HEK293 (cell line): ENCODE results near the gene DLEC1.

Experiments
- CTCF ChIP-seq: fragments of 450-650 bp; formaldehyde crosslinking; IDR thresholded peaks from 2 replicates; pipeline ENCODE4 v1.5.1; 2016; ENCODE audit warnings: missing biosample characterization, missing genetic modification characterization
- PATZ1 ChIP-seq: fragments of 450-650 bp; formaldehyde crosslinking; IDR thresholded peaks from 2 replicates; pipeline ENCODE4 v1.5.1; 2016; ENCODE audit warnings: missing biosample characterization, missing genetic modification characterization
- PRDM10 ChIP-seq: fragments of 450-650 bp; formaldehyde crosslinking; IDR thresholded peaks from 2 replicates; pipeline ENCODE4 v1.5.1; 2016; ENCODE audit warnings: missing biosample characterization, missing genetic modification characterization
- ZBTB10 ChIP-seq: fragments of 450-650 bp; formaldehyde crosslinking; IDR thresholded peaks from 2 replicates; pipeline ENCODE4 v1.5.1; 2016; ENCODE audit warnings: missing biosample characterization, missing genetic modification characterization
- ZNF274 ChIP-seq, 2 experiments: fragments of 200-500 bp in 1 of 2; fragments of 450-650 bp in 1 of 2; sonication (Bioruptor generic) in 1 of 2; formaldehyde crosslinking in 1 of 2; IDR thresholded peaks; 2 replicates each; pipeline versions ENCODE4 v1.5.1 to v1.6.1; 2014 to 2016; ENCODE audit warnings: borderline replicate concordance in 1 of 2, inconsistent platforms in 1 of 2, low read length in 1 of 2, missing biosample characterization in 1 of 2, missing genetic modification characterization in 1 of 2
- ZNF571 ChIP-seq: fragments of 450-650 bp; formaldehyde crosslinking; IDR thresholded peaks from 2 replicates; pipeline ENCODE4 v1.5.0; 2017; ENCODE audit warnings: missing biosample characterization, missing genetic modification characterization
- ZNF585B ChIP-seq: fragments of 450-650 bp; formaldehyde crosslinking; IDR thresholded peaks from 2 replicates; pipeline ENCODE4 v1.5.1; 2016; ENCODE audit warnings: missing biosample characterization, missing genetic modification characterization
- ZNF768 ChIP-seq: fragments of 450-650 bp; formaldehyde crosslinking; IDR thresholded peaks from 2 replicates; pipeline ENCODE4 v1.5.1; 2018; ENCODE audit warnings: missing biosample characterization, mild to moderate bottlenecking, missing genetic modification characterization

GRCh38 chr3:38139652-38140051, 100.6 kb downstream of the DLEC1 start:
- no peak for TF ChIP-seq ZNF585B (tag by site-specific recombination)
- no peak for TF ChIP-seq PATZ1 (tag by site-specific recombination)
- TF ChIP-seq ZNF768 (tag by site-specific recombination): no peak
- no peak for TF ChIP-seq ZNF274 (IDR thresholded peaks at IDR 0.05; ENCODE audit: low read length)
- TF ChIP-seq ZNF274 (tag by site-specific recombination; IDR thresholded peaks at IDR 0.05; ENCODE audit: borderline replicate concordance): no peak
- TF ChIP-seq ZBTB10 (tag by site-specific recombination): no peak
- TF ChIP-seq CTCF (tag by site-specific recombination): no peak
- no peak for TF ChIP-seq PRDM10 (tag by site-specific recombination)
- TF ChIP-seq ZNF571 (tag by site-specific recombination): no peak
